Upper lobe of right lung (tissue), 1 donor: Measurements from ENCODE around the gene PAX9. TPM values are rescaled to one million over a fixed set of nuclear protein-coding genes. Genes with fewer than 3 reads are reported as not detected.

ENCODE experiments used
- ATAC-seq: fragments of 200-7000 bp; cut with Tn5 transposase; one replicate; pipeline ENCODE4 v1.9.1; 2020; ENCODE audit warnings: mild to moderate bottlenecking, moderate library complexity
- DNase-seq: peaks from one replicate; pipeline ENCODE4 v3.0.0-alpha.2; 2020
- H3K27ac ChIP-seq: fragments of 200-600 bp; one replicate; pipeline ENCODE4 v1.8.0; 2022
- H3K27me3 ChIP-seq: fragments of 200-600 bp; one replicate; pipeline ENCODE4 v1.8.0; 2022; ENCODE audit warnings: mild to moderate bottlenecking
- H3K36me3 ChIP-seq: fragments of 200-600 bp; one replicate; pipeline ENCODE4 v1.8.0; 2022
- H3K4me1 ChIP-seq: fragments of 200-600 bp; one replicate; pipeline ENCODE4 v1.8.0; 2022
- H3K4me3 ChIP-seq: fragments of 200-600 bp; one replicate; pipeline ENCODE4 v1.8.0; 2022; ENCODE audit warnings: mild to moderate bottlenecking
- H3K9me3 ChIP-seq: fragments of 200-600 bp; one replicate; pipeline ENCODE4 v1.8.0; 2022
- CTCF ChIP-seq: fragments of 200-600 bp; IDR thresholded peaks from one replicate; pipeline ENCODE4 v1.8.0; 2022; ENCODE audit warnings: antibody characterized with exemption
- intact Hi-C: fragments of 100-400 bp; cut with DNase I; formaldehyde crosslinking; loops from one replicate; pipeline ENCODE4 v1.11.0; 2022
- long read RNA-seq: library from polyadenylated mRNA; unstranded; transcript quantifications from one replicate; pipeline ENCODE4 v2.0.0, GENCODE V29; 2021
- total RNA-seq: library from RNA; stranded (reverse); fragmentation: NEBNext Ultra II Directional; extraction: Animal tissue kit (Norgen Biotek cat#: 25700); gene quantifications from one replicate; pipeline ENCODE4 v1.2.1, GENCODE V29; 2021
- donor health status: DM: no; HTN: yes; CAD: no; lungs with severe emphysema.

Gene PAX9
- total RNA-seq, result 0.78 TPM
- long read RNA-seq, partial matches to known transcripts, result 0 of 1 reads
- long read RNA-seq, other reads (novel, unspliced or antisense), result 1 of 1 reads

- Histone ChIP-seq H3K4me1 (peaks cover 39% of the 10 kb centered on the region), H3K27ac (no peak within 1 kb of the TSS), H3K4me3 (peak within 1 kb of the TSS; percentile 32), H3K36me3 (no peaks in the 10 kb centered on the region), H3K9me3 (no peaks in the 10 kb centered on the region), H3K27me3 (peaks cover 98% of the 10 kb centered on the region)
- ATAC-seq, result peak; percentile 92
- intact Hi-C loops, result no loop called here
- peak; percentile 86 for DNase-seq
- no peak for TF ChIP-seq CTCF
These were observed at the start of gene PAX9 for GRCh38 chr14:36661506-36662257. TSS of gene PAX9 (plus strand) at chr14:36661860. CDS start at chr14:36662090, 230 bp downstream.

GRCh38 chr14:36617824-36618223, 43.8 kb upstream of the PAX9 start:
- DNase-seq (no peak), ATAC-seq (peak; percentile 33)
- Histone ChIP-seq H3K4me1 (no peaks in the 10 kb centered on the region), H3K4me3 (no peak overlapping the region), H3K9me3 (no peaks in the 10 kb centered on the region), H3K36me3 (no peaks in the 10 kb centered on the region), H3K27ac (no peak overlapping the region), H3K27me3 (no peaks in the 10 kb centered on the region)
- intact Hi-C loops, result no loop called here
- TF ChIP-seq CTCF, result no peak

- no peaks in the 10 kb centered on the region for H3K27me3 ChIP-seq
- no peak overlapping the region for H3K4me3 ChIP-seq
- ATAC-seq, result no peak
- no peak for DNase-seq
- no peaks in the 10 kb centered on the region for H3K4me1 ChIP-seq
- no peak for TF ChIP-seq CTCF
- H3K36me3 ChIP-seq, result no peaks in the 10 kb centered on the region
- no peak overlapping the region for H3K27ac ChIP-seq
- intact Hi-C loops, result no loop called here
- no peaks in the 10 kb centered on the region for H3K9me3 ChIP-seq
These were observed 43.0 kb upstream of the PAX9 start for GRCh38 chr14:36618641-36619040.

- H3K27ac ChIP-seq, result no peak overlapping the region
- no peak for DNase-seq
- ATAC-seq, result no peak
- no peaks in the 10 kb centered on the region for H3K9me3 ChIP-seq
- no peaks in the 10 kb centered on the region for H3K27me3 ChIP-seq
- H3K4me1 ChIP-seq, result no peaks in the 10 kb centered on the region
- intact Hi-C loops, result no loop called here
- no peaks in the 10 kb centered on the region for H3K36me3 ChIP-seq
- TF ChIP-seq CTCF, result no peak
- H3K4me3 ChIP-seq, result no peak overlapping the region
These were observed 42.5 kb upstream of the PAX9 start for GRCh38 chr14:36619131-36619530.

- H3K4me1 ChIP-seq, result no peaks in the 10 kb centered on the region
- no peaks in the 10 kb centered on the region for H3K9me3 ChIP-seq
These were observed 41.8 kb upstream of the PAX9 start for GRCh38 chr14:36619853-36620252.

More at GRCh38 chr14:36619853-36620252, 41.8 kb upstream of the PAX9 start:
- no peaks in the 10 kb centered on the region for H3K36me3 ChIP-seq
- no peak for TF ChIP-seq CTCF
- intact Hi-C loops, result no loop called here
- H3K27ac ChIP-seq, result no peak overlapping the region
- no peak overlapping the region for H3K4me3 ChIP-seq
- ATAC-seq (peak; percentile 16), DNase-seq (no peak)
- H3K27me3 ChIP-seq, result no peaks in the 10 kb centered on the region
